Panc1 (cell line): ENCODE data around the gene FAM120C. TPM values are rescaled to one million over a fixed set of nuclear protein-coding genes. Genes with fewer than 3 reads are reported as not detected.

Experiments used
- ATAC-seq: fragments of 200-7000 bp; cut with Tn5 transposase; 2 replicates; pipeline ENCODE4 v1.9.1; 2020; ENCODE audit warnings: mild to moderate bottlenecking, moderate library complexity
- BruUV-seq: library from RNA; stranded (reverse); fragments of 400-500 nt; replicated peaks from 2 replicates; lab custom pipeline; 2021; lab: Mats Ljungman, UMichigan
- CTCF ChIA-PET: fragments of 300-600 bp; sonication (Branson Sonifier 250); formaldehyde crosslinking; loops from one replicate; lab custom pipeline; 2022; ENCODE audit warnings: antibody characterized with exemption; lab: Charles Lee
- POLR2A ChIA-PET: fragments of 300-600 bp; sonication (Branson Sonifier 250); formaldehyde crosslinking; loops from one replicate; lab custom pipeline; 2022; ENCODE audit warnings: antibody characterized with exemption; lab: Charles Lee
- DNase-seq: peaks from one replicate; pipeline ENCODE4 v3.0.0-alpha.2; 2010; ENCODE audit warnings: low read depth, low spot score
- H3K27ac ChIP-seq: 2 replicates; pipeline ENCODE4 v1.5.1; 2011; ENCODE audit warnings: mild to moderate bottlenecking, low read length, inconsistent platforms
- H3K27me3 ChIP-seq: fragments of 200-500 bp; sonication (Bioruptor generic); 2 replicates; pipeline ENCODE4 v1.6.0; 2014; ENCODE audit warnings: low read length, inconsistent platforms; ENCODE audit not compliant: control insufficient read depth, insufficient read depth
- H3K36me3 ChIP-seq: fragments of 200-500 bp; sonication (Bioruptor generic); 2 replicates; pipeline ENCODE4 v1.5.1; 2014; ENCODE audit warnings: inconsistent platforms, mild to moderate bottlenecking, low read length, moderate library complexity; ENCODE audit not compliant: control insufficient read depth, insufficient read depth
- H3K4me1 ChIP-seq: 2 replicates; pipeline ENCODE4 v1.5.1; 2011; ENCODE audit warnings: inconsistent platforms, mild to moderate bottlenecking, low read length, moderate library complexity; ENCODE audit not compliant: control insufficient read depth, insufficient read depth
- H3K4me3 ChIP-seq, 2 experiments: 2 replicates each; pipeline ENCODE4 v1.5.1; 2011 to 2012; ENCODE audit warnings: low read depth in 2 of 2, low read length in 2 of 2, mild to moderate bottlenecking in 2 of 2, inconsistent platforms in 1 of 2, moderate library complexity in 1 of 2
- H3K9me3 ChIP-seq: fragments of 200-500 bp; sonication (Bioruptor generic); 2 replicates; pipeline ENCODE4 v1.5.1; 2014; ENCODE audit warnings: low read depth, mild to moderate bottlenecking, inconsistent platforms, low read length, moderate library complexity; ENCODE audit not compliant: control insufficient read depth, insufficient read depth
- CTCF ChIP-seq: fragments of 450-650 bp; IDR thresholded peaks from 2 replicates; pipeline ENCODE4 v1.5.1; 2017; ENCODE audit warnings: mild to moderate bottlenecking
- POLR2AphosphoS5 ChIP-seq: IDR thresholded peaks from 2 replicates; pipeline ENCODE4 v1.6.1; 2012; ENCODE audit warnings: mild to moderate bottlenecking, low read depth, low read length, moderate library complexity
- REST ChIP-seq, 2 experiments: IDR thresholded peaks; 2 replicates each; pipeline ENCODE4 v1.6.1; 2011 to 2012; ENCODE audit warnings: low read depth in 2 of 2, control low read depth in 1 of 2, low read length in 1 of 2, mild to moderate bottlenecking in 1 of 2, moderate library complexity in 1 of 2; ENCODE audit not compliant: insufficient read depth in 1 of 2
- SIN3A ChIP-seq: IDR thresholded peaks from 2 replicates; pipeline ENCODE4 v1.6.1; 2012; ENCODE audit warnings: low read depth, mild to moderate bottlenecking, low read length, moderate library complexity, borderline replicate concordance; ENCODE audit not compliant: insufficient read depth
- TCF7L2 ChIP-seq: IDR thresholded peaks from 2 replicates; pipeline ENCODE4 v1.6.1; 2011; ENCODE audit warnings: mild to moderate bottlenecking, low read depth, low read length, inconsistent platforms
- in situ Hi-C: cut with HindIII; loops from 2 replicates; pipeline ENCODE4 v1.10.0; 2016; ENCODE audit warnings: low sequenced_read_pairs, low pct_unique_long_range_greater_than_20kb
- intact Hi-C: fragments of 100-400 bp; cut with micrococcal nuclease; formaldehyde crosslinking; loops from one replicate; pipeline ENCODE4 v1.10.0; 2022; ENCODE audit not compliant: unreplicated experiment
- total RNA-seq: library from RNA; stranded (reverse); gene quantifications from one replicate; pipeline ENCODE4 v1.2.1, GENCODE V29; 2021; ENCODE audit not compliant: unreplicated experiment

The FAM120C gene
- total RNA-seq, 1 experiment from 2014 or later, result 12.1 TPM

- BruUV-seq, result no TSS peak
- CTCF ChIA-PET, result no interaction called here
- POLR2A ChIA-PET, result no interaction called here
Measured at GRCh38 chrX:54030329-54030728, 152.7 kb downstream of the FAM120C start.

GRCh38 chrX:54029529-54030143 lies 153.4 kb downstream of the FAM120C start:
- DNase-seq (no peak), ATAC-seq (no peak)
- TF ChIP-seq TCF7L2, result no peak
- TF ChIP-seq REST (IDR thresholded peaks at IDR 0.05; ENCODE audit: insufficient read depth in 1 of 2, low read depth in 2 of 2, low read length in 1 of 2), result no peak
- TF ChIP-seq POLR2AphosphoS5, result no peak
- Histone ChIP-seq H3K36me3 (no peaks in the 10 kb centered on the region), H3K27ac (no peak overlapping the region), H3K4me3 (no peak overlapping the region), H3K4me1 (no peaks in the 10 kb centered on the region), H3K9me3 (no peaks in the 10 kb centered on the region), H3K27me3 (no peaks in the 10 kb centered on the region)
- in situ Hi-C loops (no loop called here), intact Hi-C loops (no loop called here)
- ChIA-PET CTCF (no interaction called here), POLR2A (no interaction called here)
- BruUV-seq, result no TSS peak

More at GRCh38 chrX:54030329-54030728, 152.7 kb downstream of the FAM120C start:
- intact Hi-C loops (no loop called here), in situ Hi-C loops (no loop called here)
- no peaks in the 10 kb centered on the region for H3K9me3 ChIP-seq
- ATAC-seq (no peak), DNase-seq (no peak)
- H3K36me3 ChIP-seq, result no peaks in the 10 kb centered on the region
- no peak for TF ChIP-seq REST (IDR thresholded peaks at IDR 0.05; ENCODE audit: insufficient read depth in 1 of 2, low read depth in 2 of 2, low read length in 1 of 2)
- TF ChIP-seq POLR2AphosphoS5, result no peak
- TF ChIP-seq TCF7L2, result no peak
- TF ChIP-seq SIN3A, result no peak
- no peak for TF ChIP-seq CTCF
- no peak overlapping the region for H3K27ac ChIP-seq
- no peaks in the 10 kb centered on the region for H3K27me3 ChIP-seq
- no peak overlapping the region for H3K4me3 ChIP-seq
- H3K4me1 ChIP-seq, result no peaks in the 10 kb centered on the region
